ENCODE results near the gene BABAM1. TPM values are rescaled to one million over a fixed set of nuclear protein-coding genes. Genes with fewer than 3 reads are reported as not detected.

The BABAM1 gene
- total and polyA plus RNA-seq, 9 of the 15 experiments (the other 6 are each of a cell fraction or from before 2014, with no cell fraction given) = 14.7 to 160 (median 113) TPM

DNA sequence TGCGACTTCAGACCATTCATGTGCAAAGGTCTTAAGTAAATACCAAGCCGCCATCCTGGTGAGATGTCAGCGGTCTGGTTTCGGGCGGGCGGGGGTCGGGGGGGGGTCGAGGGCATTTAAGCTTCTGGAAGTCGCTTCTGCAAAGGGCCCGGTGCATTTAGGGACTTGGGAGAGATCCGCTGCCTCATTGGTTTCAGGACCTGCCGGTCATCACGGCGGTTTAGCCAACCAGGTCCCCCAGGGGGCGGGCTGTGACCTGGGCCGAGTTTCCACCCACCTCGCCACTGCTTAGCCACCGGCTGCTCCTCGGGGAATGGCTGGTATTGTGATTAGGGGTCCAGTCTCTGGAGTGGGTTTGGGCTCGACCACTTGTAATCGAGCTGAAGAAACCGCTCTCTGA lies 22.2 kb downstream of the BABAM1 start (continued):
- TF ChIP-seq, protein P1, sequence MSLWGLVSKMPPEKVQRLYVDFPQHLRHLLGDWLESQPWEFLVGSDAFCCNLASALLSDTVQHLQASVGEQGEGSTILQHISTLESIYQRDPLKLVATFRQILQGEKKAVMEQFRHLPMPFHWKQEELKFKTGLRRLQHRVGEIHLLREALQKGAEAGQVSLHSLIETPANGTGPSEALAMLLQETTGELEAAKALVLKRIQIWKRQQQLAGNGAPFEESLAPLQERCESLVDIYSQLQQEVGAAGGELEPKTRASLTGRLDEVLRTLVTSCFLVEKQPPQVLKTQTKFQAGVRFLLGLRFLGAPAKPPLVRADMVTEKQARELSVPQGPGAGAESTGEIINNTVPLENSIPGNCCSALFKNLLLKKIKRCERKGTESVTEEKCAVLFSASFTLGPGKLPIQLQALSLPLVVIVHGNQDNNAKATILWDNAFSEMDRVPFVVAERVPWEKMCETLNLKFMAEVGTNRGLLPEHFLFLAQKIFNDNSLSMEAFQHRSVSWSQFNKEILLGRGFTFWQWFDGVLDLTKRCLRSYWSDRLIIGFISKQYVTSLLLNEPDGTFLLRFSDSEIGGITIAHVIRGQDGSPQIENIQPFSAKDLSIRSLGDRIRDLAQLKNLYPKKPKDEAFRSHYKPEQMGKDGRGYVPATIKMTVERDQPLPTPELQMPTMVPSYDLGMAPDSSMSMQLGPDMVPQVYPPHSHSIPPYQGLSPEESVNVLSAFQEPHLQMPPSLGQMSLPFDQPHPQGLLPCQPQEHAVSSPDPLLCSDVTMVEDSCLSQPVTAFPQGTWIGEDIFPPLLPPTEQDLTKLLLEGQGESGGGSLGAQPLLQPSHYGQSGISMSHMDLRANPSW (CRISPR knock-in tag; IDR thresholded peaks at IDR 0.05) = no peak; the same call in 1 of the 2 replicates
- TF ChIP-seq ADNP (tag; IDR thresholded peaks at IDR 0.05) (no peak), PURB (CRISPR knock-in tag; IDR thresholded peaks at IDR 0.05; ENCODE audit: low read depth) (no peak), NFE2L1 (tag; IDR thresholded peaks at IDR 0.05; ENCODE audit: borderline replicate concordance, low read depth) (no peak), RUNX1 (IDR thresholded peaks at IDR 0.05; ENCODE audit: low read depth) (no peak), ZNF830 (CRISPR knock-in tag; IDR thresholded peaks at IDR 0.05) (no peak), FOS (IDR thresholded peaks at IDR 0.05; ENCODE audit: extremely low read depth, insufficient read length) (peak; percentile 83), STAT5B (CRISPR knock-in tag; IDR thresholded peaks at IDR 0.05) (no peak), POLR2A (conservative IDR thresholded peaks at IDR 0.05) (0 out of 2 replicates have a peak, but pooled peaks have one; percentile 45), NFIX (CRISPR knock-in tag; IDR thresholded peaks at IDR 0.05; ENCODE audit: low read depth) (no peak), ZNF561 (CRISPR knock-in tag; conservative IDR thresholded peaks at IDR 0.05) (no peak), RBBP5 (IDR thresholded peaks at IDR 0.05; ENCODE audit: borderline replicate concordance, insufficient read depth, low read length, poor library complexity, severe bottlenecking) (no peak), NELFE (IDR thresholded peaks at IDR 0.05; ENCODE audit: insufficient read depth, insufficient read length) (no peak), GTF2F1 (IDR thresholded peaks at IDR 0.05; ENCODE audit: low read depth, low read length) (no peak), ZNF217 (CRISPR knock-in tag; IDR thresholded peaks at IDR 0.05) (no peak)
- TF ChIP-seq, protein P2, sequence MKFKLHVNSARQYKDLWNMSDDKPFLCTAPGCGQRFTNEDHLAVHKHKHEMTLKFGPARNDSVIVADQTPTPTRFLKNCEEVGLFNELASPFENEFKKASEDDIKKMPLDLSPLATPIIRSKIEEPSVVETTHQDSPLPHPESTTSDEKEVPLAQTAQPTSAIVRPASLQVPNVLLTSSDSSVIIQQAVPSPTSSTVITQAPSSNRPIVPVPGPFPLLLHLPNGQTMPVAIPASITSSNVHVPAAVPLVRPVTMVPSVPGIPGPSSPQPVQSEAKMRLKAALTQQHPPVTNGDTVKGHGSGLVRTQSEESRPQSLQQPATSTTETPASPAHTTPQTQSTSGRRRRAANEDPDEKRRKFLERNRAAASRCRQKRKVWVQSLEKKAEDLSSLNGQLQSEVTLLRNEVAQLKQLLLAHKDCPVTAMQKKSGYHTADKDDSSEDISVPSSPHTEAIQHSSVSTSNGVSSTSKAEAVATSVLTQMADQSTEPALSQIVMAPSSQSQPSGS (CRISPR knock-in tag; IDR thresholded peaks at IDR 0.05) = no peak
- TF ChIP-seq, protein P3, sequence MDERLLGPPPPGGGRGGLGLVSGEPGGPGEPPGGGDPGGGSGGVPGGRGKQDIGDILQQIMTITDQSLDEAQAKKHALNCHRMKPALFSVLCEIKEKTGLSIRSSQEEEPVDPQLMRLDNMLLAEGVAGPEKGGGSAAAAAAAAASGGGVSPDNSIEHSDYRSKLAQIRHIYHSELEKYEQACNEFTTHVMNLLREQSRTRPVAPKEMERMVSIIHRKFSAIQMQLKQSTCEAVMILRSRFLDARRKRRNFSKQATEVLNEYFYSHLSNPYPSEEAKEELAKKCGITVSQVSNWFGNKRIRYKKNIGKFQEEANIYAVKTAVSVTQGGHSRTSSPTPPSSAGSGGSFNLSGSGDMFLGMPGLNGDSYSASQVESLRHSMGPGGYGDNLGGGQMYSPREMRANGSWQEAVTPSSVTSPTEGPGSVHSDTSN (CRISPR knock-in tag; IDR thresholded peaks at IDR 0.05; ENCODE audit: low read depth) = peak; percentile 85
- TF ChIP-seq, protein P3 (tag; conservative IDR thresholded peaks at IDR 0.05; ENCODE audit: low read depth) = peak; percentile 93
- TF ChIP-seq, protein P4, sequence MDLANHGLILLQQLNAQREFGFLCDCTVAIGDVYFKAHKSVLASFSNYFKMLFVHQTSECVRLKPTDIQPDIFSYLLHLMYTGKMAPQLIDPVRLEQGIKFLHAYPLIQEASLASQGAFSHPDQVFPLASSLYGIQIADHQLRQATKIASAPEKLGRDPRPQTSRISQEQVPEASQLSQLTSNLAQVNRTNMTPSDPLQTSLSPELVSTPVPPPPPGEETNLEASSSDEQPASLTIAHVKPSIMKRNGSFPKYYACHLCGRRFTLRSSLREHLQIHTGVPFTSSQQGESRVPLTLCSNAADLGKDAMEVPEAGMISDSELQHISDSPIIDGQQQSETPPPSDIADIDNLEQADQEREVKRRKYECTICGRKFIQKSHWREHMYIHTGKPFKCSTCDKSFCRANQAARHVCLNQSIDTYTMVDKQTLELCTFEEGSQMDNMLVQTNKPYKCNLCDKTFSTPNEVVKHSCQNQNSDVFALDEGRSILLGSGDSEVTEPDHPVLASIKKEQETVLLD (IDR thresholded peaks at IDR 0.05) = no peak
- TF ChIP-seq, protein P5, sequence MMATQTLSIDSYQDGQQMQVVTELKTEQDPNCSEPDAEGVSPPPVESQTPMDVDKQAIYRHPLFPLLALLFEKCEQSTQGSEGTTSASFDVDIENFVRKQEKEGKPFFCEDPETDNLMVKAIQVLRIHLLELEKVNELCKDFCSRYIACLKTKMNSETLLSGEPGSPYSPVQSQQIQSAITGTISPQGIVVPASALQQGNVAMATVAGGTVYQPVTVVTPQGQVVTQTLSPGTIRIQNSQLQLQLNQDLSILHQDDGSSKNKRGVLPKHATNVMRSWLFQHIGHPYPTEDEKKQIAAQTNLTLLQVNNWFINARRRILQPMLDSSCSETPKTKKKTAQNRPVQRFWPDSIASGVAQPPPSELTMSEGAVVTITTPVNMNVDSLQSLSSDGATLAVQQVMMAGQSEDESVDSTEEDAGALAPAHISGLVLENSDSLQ (IDR thresholded peaks at IDR 0.05) = peak; percentile 98

All from K562 (cell line).